ENCODE data around the gene CD24. TPM values are rescaled to one million over a fixed set of nuclear protein-coding genes. Genes with fewer than 3 reads are reported as not detected.

Gene CD24
- total and polyA plus RNA-seq, 4 donors, result 110 to 402 (median 326) TPM

GRCh38 chr6:106961801-106962200, 12.7 kb downstream of the CD24 start:
- Histone ChIP-seq H3K27ac (ENCODE audit: low read depth, low read length) (no peak overlapping the region), H3K4me3 (ENCODE audit: low read depth, low read length) (no peak overlapping the region), H3K4me1 (ENCODE audit: control insufficient read depth, insufficient read depth, low read length) (no peaks in the 10 kb centered on the region), H3K36me3 (ENCODE audit: control insufficient read depth, insufficient read depth, low read length) (no peaks in the 10 kb centered on the region), H3K9me3 (ENCODE audit: control insufficient read depth, insufficient read depth, low read length) (peaks cover 2% of the 10 kb centered on the region), H3K27me3 (ENCODE audit: control insufficient read depth, insufficient read depth, low read length) (no peaks in the 10 kb centered on the region)
- WGBS (ENCODE audit: insufficient coverage), result 60% methylated on average over 1 of the region's 2 CpGs
- DNase-seq (ENCODE audit: low read depth in 4 of 6, low spot score in 6 of 6), result no peak

DNA sequence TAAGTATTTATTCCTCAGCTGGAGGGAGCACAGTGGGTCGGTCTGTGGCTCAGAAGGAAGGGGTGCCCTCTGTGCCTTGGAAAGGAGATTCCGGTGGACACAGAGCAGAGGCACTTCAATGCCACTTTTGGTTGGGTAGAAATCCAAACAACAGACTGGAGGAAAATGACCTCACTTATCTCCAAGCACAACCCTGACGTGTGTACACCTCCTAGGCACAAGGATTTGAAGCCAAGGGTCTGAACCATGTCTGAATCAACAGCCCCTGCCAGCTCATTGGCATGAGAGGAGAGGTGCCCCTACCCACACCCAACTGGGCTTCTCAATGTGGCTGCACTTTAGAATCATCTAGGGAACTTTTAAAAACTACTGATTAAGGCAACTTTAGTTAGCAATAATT, 13.4 kb downstream of the CD24 start:
- Histone ChIP-seq H3K27ac (ENCODE audit: low read depth, low read length) (no peak overlapping the region), H3K4me1 (ENCODE audit: control insufficient read depth, insufficient read depth, low read length) (no peaks in the 10 kb centered on the region), H3K36me3 (ENCODE audit: control insufficient read depth, insufficient read depth, low read length) (no peaks in the 10 kb centered on the region), H3K4me3 (ENCODE audit: low read depth, low read length) (no peak overlapping the region), H3K9me3 (ENCODE audit: control insufficient read depth, insufficient read depth, low read length) (peaks cover 2% of the 10 kb centered on the region), H3K27me3 (ENCODE audit: control insufficient read depth, insufficient read depth, low read length) (no peaks in the 10 kb centered on the region)
- 75% methylated on average over 2 of the region's 3 CpGs for WGBS (ENCODE audit: insufficient coverage)
- no peak for DNase-seq (ENCODE audit: low read depth in 4 of 6, low spot score in 6 of 6)

DNA sequence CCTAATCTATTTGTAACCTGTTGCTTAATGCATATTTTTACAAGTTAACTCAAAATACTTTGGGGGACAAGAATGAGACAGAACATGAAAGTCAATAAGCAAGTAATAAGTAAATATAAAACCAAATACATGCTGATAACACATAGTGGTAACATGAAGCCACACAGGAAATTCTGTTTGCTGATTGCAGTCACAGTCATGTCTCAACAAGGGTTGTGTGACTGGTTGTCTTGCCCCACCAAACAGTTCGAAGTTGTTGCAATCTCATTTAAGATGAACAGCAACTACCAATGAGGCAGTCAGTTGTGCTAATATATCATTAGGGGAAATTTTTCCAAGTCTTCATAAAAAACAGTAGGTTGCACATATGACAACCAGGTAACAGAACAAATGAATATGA, 14.5 kb downstream of the CD24 start:
- no CpG with 5 or more reads among the region's 1 CpG for WGBS (ENCODE audit: insufficient coverage)
- Histone ChIP-seq H3K36me3 (ENCODE audit: control insufficient read depth, insufficient read depth, low read length) (no peaks in the 10 kb centered on the region), H3K9me3 (ENCODE audit: control insufficient read depth, insufficient read depth, low read length) (peaks cover 2% of the 10 kb centered on the region), H3K4me1 (ENCODE audit: control insufficient read depth, insufficient read depth, low read length) (no peaks in the 10 kb centered on the region), H3K27ac (ENCODE audit: low read depth, low read length) (no peak overlapping the region), H3K4me3 (ENCODE audit: low read depth, low read length) (no peak overlapping the region), H3K27me3 (ENCODE audit: control insufficient read depth, insufficient read depth, low read length) (no peaks in the 10 kb centered on the region)
- no peak for DNase-seq (ENCODE audit: low read depth in 4 of 6, low spot score in 6 of 6)

DNA sequence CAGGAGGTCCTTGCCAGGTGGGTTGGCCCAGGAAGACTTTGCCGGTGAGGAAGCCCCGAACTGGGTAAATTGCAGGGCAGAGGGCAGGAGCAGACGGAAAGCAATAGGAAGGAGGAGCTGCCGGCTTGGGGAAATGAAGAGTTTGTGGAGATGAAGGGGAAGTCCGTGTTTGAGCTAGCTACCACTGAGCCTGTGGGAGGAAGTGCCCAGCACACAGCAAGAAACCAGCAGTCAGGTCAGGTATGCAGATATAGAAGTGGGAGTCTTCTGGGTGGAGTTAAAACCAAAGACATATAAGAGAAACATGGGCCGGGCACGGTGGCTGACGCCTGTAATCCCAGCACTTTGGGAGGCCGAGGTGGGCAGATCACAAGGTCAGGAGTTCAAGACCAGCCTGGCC, 34.7 kb downstream of the CD24 start:
- WGBS (ENCODE audit: insufficient coverage), result 69% methylated on average over 6 of the region's 9 CpGs
- no peaks in the 10 kb centered on the region for H3K27me3 ChIP-seq (ENCODE audit: control insufficient read depth, insufficient read depth, low read length)

GRCh38 chr6:106939208-106939607, 35.3 kb downstream of the CD24 start:
- WGBS (ENCODE audit: insufficient coverage), result no CpG with 5 or more reads among the region's 3 CpGs
- no peaks in the 10 kb centered on the region for H3K4me1 ChIP-seq (ENCODE audit: control insufficient read depth, insufficient read depth, low read length)
- H3K9me3 ChIP-seq (ENCODE audit: control insufficient read depth, insufficient read depth, low read length), result no peaks in the 10 kb centered on the region
- H3K27me3 ChIP-seq (ENCODE audit: control insufficient read depth, insufficient read depth, low read length), result no peaks in the 10 kb centered on the region
- H3K27ac ChIP-seq (ENCODE audit: low read depth, low read length), result no peak overlapping the region
- no peaks in the 10 kb centered on the region for H3K36me3 ChIP-seq (ENCODE audit: control insufficient read depth, insufficient read depth, low read length)
- DNase-seq (ENCODE audit: low read depth in 4 of 6, low spot score in 6 of 6), result no peak
- H3K4me3 ChIP-seq (ENCODE audit: low read depth, low read length), result no peak overlapping the region

More for the DNA sequence above, 34.7 kb downstream of the CD24 start:
- Histone ChIP-seq H3K9me3 (ENCODE audit: control insufficient read depth, insufficient read depth, low read length) (no peaks in the 10 kb centered on the region), H3K36me3 (ENCODE audit: control insufficient read depth, insufficient read depth, low read length) (no peaks in the 10 kb centered on the region), H3K27ac (ENCODE audit: low read depth, low read length) (no peak overlapping the region), H3K4me3 (ENCODE audit: low read depth, low read length) (no peak overlapping the region), H3K4me1 (ENCODE audit: control insufficient read depth, insufficient read depth, low read length) (no peaks in the 10 kb centered on the region)
- DNase-seq (ENCODE audit: low read depth in 4 of 6, low spot score in 6 of 6), result no peak

GRCh38 chr6:106927531-106928398, 46.8 kb downstream of the CD24 start:
- no peaks in the 10 kb centered on the region for H3K36me3 ChIP-seq (ENCODE audit: control insufficient read depth, insufficient read depth, low read length)
- no peaks in the 10 kb centered on the region for H3K9me3 ChIP-seq (ENCODE audit: control insufficient read depth, insufficient read depth, low read length)
- H3K27me3 ChIP-seq (ENCODE audit: control insufficient read depth, insufficient read depth, low read length), result no peaks in the 10 kb centered on the region
- DNase-seq (ENCODE audit: low read depth in 4 of 6, low spot score in 6 of 6), result peak in 2 of 6 donors; percentile 25 to 56
- 20% methylated on average over 1 of the region's 5 CpGs for WGBS (ENCODE audit: insufficient coverage)
- no peaks in the 10 kb centered on the region for H3K4me1 ChIP-seq (ENCODE audit: control insufficient read depth, insufficient read depth, low read length)
- no peak overlapping the region for H3K27ac ChIP-seq (ENCODE audit: low read depth, low read length)
- H3K4me3 ChIP-seq (ENCODE audit: low read depth, low read length), result no peak overlapping the region

- Histone ChIP-seq H3K36me3 (ENCODE audit: control insufficient read depth, insufficient read depth, low read length) (no peaks in the 10 kb centered on the region), H3K9me3 (ENCODE audit: control insufficient read depth, insufficient read depth, low read length) (no peaks in the 10 kb centered on the region), H3K4me3 (ENCODE audit: low read depth, low read length) (no peak overlapping the region), H3K27me3 (ENCODE audit: control insufficient read depth, insufficient read depth, low read length) (no peaks in the 10 kb centered on the region), H3K4me1 (ENCODE audit: control insufficient read depth, insufficient read depth, low read length) (no peaks in the 10 kb centered on the region), H3K27ac (ENCODE audit: low read depth, low read length) (no peak overlapping the region)
- 67% methylated on average over 1 of the region's 3 CpGs for WGBS (ENCODE audit: insufficient coverage)
- peak in 1 of 6 donors; percentile 71 for DNase-seq (ENCODE audit: low read depth in 4 of 6, low spot score in 6 of 6)
These were observed 48.6 kb downstream of the CD24 start for GRCh38 chr6:106925948-106926347.

DNA sequence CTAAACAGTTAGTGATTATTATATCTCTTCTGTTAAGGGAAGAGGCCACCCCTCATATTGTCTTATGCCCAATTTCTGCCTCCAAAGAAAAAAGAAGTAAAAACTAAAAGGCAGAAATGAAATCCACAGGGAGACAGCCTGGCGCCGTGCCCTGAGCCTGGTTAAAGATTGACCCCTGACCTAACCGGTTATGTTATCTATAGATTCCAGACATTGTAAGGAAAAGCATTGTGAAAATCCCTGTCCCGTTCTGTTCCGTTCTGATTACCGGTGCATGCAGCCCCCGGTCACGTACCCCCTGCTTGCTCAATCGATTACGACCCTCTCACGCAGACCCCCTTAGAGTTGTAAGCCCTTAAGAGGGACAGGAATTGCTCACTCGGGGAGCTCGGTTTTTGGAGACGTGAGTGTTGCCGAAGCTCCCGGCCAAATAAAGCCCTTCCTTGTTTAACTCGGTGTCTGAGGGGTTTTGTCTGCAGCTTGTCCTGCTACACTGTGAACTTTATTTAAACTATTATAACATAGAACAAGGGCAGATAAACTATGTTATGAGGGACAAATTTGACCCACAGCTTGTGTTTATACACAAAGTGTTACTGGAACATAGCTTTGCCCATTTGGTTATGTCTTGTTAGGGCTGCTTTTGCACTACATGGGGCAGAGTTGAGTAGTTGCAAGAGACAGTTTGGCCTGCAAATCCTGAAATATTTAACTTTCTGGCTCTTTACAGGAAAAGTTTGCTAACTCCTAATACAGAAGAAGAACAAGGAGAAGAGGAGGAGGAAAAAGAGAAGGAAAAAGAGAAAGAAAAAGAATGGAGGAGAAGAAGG, 49.6 kb downstream of the CD24 start:
- H3K27me3 ChIP-seq (ENCODE audit: control insufficient read depth, insufficient read depth, low read length), result no peaks in the 10 kb centered on the region
- H3K4me3 ChIP-seq (ENCODE audit: low read depth, low read length), result no peak overlapping the region
- H3K4me1 ChIP-seq (ENCODE audit: control insufficient read depth, insufficient read depth, low read length), result no peaks in the 10 kb centered on the region
- H3K27ac ChIP-seq (ENCODE audit: low read depth, low read length), result no peak overlapping the region
- H3K36me3 ChIP-seq (ENCODE audit: control insufficient read depth, insufficient read depth, low read length), result no peaks in the 10 kb centered on the region
- no peaks in the 10 kb centered on the region for H3K9me3 ChIP-seq (ENCODE audit: control insufficient read depth, insufficient read depth, low read length)
- WGBS (ENCODE audit: insufficient coverage), result 46% methylated on average over 7 of the region's 17 CpGs
- no peak for DNase-seq (ENCODE audit: low read depth in 4 of 6, low spot score in 6 of 6)

- no peak for DNase-seq (ENCODE audit: low read depth in 4 of 6, low spot score in 6 of 6)
- Histone ChIP-seq H3K36me3 (ENCODE audit: control insufficient read depth, insufficient read depth, low read length) (no peaks in the 10 kb centered on the region), H3K4me3 (ENCODE audit: low read depth, low read length) (no peak overlapping the region), H3K9me3 (ENCODE audit: control insufficient read depth, insufficient read depth, low read length) (no peaks in the 10 kb centered on the region), H3K27me3 (ENCODE audit: control insufficient read depth, insufficient read depth, low read length) (no peaks in the 10 kb centered on the region), H3K4me1 (ENCODE audit: control insufficient read depth, insufficient read depth, low read length) (no peaks in the 10 kb centered on the region), H3K27ac (ENCODE audit: low read depth, low read length) (no peak overlapping the region)
- 100% methylated on average over 2 of the region's 4 CpGs for WGBS (ENCODE audit: insufficient coverage)
These were observed 51.9 kb downstream of the CD24 start for GRCh38 chr6:106922626-106923025.

Measured in spinal cord (tissue), 10 donors.